ENCODE measurements around the gene TSPEAR.

TSPEAR gene

DNA sequence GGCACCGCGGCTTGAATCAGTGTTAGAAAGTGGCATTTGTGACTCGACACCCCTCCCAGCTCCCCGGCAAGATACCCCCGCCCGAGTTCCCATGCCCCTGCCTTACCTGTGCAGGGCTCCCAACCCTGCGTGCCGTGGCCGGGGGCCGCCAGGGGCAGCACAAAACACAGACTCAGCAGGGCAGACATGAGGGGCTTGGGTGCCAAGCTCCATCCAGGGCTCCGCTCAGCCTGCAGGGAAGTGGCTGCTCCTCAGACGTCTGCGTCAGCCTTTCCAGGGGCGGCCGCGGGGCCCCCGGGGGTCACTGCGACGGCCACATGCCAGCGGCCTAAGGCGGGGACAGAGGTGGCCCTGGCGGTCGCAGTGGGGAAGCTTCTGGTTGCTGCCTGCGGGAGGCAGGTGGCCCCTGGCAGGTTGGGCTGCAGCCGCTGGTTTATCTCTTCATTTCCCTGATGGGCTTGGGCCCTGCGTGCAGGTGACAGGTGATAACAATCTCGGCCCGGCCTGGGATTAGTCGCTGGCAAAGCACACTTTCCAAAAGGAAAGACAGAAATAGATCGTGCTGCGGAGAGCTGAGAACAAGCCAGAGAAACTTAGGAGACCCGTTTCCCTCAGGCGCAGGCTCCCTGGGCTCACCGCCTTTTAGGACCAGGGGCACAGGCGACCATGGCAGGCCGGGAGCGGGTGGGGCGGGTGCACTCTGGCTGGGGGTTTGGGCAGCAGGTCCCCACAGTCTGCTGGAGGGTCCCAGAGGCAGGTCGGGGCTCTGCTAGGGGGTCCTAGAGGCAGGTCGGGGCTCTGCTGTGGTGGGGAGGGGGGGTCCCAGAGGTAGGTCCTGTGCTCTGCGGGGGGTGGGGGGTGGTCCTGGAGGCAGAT is at the start of gene TSPEAR:
Gene TSPEAR, minus strand, starts transcription at position 246 of the 876 bp plus-strand sequence. Its CDS starts 58 bp downstream, at position 188.
- no peak for DNase-seq (ENCODE audit: low read depth in 2 of 2)

DNA sequence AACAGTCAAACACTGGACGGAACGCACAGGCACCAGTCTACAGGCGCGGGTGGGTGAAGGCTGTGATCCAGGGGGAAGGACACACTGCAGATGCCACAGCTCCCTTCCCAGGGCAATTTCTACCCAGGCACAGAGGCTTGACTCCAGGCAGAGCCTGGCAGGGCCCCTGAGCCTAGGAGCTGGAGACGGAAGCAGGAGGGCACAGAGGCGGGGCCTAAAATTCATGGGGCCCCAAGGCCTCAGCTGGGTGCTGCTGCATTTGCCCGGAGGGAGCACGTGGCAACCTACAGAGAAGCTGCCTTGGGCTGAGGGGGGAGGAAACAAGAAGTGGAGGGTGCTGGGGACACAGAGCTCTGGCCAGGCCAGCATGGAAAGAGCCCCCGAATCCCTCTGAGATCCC is 49.0 kb upstream of the TSPEAR start:
- DNase-seq (ENCODE audit: low read depth in 2 of 2): no peak

DNA sequence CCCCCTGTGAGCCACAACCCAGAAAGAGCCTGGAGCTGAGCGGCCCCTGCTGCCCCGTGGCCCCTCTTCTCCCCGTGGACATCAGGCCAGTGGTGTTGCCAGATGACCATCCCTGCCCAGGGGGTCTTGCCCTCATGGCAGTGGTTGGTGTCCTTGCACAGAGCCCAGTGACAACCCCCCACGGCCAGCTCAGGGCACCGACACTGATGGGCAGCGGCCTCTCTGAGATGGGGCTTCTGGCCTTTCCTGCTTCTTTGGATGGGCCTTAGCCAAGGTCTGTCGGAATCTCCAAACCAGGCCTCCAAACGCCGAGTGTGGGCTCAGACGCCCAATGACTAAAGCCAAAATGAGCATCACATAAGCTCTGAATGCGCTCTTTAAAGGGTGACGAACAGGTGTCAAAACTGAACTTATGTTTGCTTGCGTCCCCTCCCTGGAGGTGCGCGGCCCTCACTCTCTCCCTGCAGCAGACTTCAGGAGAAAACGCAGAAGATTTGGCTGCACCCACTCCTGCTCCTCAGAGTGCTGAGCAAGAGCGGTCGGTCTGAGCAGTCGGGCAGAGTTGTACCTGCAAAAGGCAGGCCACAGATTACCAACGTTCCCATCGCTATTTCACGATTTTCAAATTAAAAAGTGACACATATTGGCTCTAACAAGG is 48.4 kb upstream of the TSPEAR start:
- no peak for DNase-seq (ENCODE audit: low read depth in 2 of 2)

DNA sequence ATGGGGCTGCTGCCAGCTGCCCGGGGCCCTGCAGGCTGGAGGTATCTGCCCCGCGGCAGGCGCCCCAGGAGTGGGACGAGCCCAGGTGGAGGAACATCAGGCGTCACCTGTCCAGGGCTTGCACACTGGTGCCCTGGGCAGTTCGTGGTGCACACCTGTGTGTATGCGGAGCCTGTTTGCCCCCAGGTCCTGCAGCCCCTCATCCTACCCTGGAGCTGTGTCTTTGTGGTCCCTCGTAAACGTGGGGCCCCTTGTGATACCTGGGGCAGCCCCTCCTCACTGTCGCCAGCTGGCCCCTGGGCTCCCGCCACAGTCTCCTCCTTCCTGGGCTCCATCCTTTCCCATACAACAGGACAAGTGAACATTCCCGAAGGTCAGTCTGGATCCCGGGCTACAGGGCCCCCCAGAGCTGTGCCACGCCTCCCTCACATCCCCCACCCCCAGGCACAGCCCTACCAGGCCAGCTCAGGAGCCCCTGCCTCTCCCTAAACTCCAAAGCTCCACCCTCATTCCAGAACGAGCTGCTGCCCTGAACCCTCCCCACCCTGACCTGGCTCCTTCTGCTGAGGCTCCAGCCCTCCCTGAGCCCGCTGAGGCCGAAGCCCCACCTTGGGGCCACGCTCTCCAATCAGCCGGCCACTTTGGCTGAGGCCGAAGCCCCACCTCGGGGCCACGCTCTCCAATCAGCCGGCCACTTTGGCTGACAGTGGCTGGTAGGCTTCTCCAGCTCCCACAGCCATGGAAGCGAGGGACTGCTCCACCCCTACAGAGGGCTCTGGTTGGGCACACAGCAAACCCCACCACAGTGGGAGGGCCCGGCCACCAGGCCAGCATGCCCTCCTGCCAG is 47.6 kb upstream of the TSPEAR start:
- no peak for DNase-seq (ENCODE audit: low read depth in 2 of 2)

DNA sequence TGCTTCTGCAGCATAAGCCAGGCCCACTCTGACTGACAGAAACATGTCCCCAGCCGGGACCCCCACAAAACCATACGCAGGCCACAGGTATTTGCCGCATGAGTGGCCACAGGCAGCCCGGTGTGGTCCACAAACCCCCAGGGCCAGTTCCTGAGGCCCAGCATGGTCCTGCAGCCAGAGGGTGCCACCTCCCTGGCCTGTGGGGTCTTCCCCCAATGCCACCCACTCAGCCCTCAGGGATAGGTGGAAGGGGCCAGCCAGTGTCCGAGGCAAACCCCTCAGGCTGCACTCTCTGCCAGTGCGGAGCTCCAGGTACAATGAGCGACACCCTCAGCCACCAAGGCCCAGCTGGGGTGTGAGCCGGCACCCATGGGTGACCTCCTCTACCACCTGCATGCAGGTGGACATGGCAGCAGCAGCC is 46.8 kb upstream of the TSPEAR start:
- no peak for DNase-seq (ENCODE audit: low read depth in 2 of 2)

DNA sequence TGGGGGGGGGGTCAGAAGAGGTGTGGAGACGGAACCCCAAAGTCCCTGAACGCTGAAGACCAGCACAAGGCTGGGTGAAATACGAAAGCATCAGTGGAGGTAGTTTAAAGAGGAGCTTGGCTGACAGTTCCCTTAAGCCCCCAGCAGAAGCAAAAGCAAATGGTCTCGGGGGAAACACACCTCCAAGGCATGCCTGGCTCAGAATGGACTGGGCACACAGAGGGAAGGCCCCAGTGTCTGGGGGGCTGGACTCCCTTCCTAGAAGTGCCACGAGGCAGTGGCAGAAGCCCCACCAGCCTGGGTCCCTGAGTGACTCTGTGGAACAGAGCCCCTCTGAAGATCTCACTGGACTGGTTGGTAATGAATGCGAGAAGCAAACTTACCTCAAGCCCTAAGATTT is 46.4 kb upstream of the TSPEAR start:
- no peak for DNase-seq (ENCODE audit: low read depth in 2 of 2)

DNA sequence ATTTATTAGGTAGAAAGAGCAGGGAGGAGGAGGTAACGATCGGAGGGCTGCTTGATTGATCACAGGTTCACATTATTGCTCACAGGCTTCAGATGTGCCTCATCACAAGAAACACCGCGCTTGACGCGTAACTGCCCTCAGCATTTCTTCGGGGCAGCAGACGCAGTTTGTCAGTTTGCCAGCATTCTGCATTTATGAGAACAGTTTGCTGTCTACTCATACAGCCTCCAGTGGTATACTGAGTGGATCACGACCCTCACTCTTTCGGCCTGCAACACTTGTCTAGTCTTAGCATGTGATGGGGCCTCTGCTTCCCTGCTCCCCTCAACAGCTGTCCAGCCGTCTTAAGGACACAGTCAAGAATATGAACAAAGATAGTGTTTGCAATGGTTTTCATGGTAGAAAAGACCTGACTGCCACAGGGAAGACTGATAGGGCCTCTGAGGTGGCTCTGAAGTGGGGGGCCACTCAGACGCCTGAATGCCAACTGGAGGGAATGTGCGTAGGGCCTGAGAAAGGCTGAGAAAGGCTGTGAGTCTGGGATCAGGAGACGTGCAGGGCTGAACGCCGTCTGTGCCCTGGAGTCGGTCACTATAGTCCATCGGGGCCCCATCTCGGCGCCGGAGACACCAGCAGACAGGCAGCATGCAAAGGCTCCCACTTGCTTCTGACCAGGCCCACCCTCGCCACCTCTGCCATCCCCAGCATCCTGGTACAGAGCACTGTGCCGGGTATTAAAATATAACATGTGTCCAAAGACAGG is 45.2 kb upstream of the TSPEAR start:
- DNase-seq (ENCODE audit: low read depth in 2 of 2): no peak

DNA sequence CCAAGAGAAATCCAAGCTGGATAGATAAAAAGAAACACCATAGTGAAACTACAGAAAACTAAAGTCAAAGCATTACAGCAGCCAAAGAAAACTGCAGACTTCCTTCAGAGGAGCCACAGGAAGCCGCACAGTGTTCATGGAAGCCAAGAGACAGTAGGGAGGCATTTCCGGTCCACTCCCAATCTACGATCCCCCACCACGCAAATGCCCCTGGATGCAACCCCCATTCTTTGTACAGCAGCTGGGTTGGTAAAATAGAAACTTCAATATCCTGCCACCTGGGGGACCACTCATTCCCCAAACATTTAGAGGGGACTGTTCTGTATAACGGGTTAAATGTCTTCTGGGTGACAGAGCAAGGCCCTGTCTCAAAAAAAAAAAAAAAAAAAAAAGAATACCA is 43.9 kb upstream of the TSPEAR start:
- no peak for DNase-seq (ENCODE audit: low read depth in 2 of 2)

DNA sequence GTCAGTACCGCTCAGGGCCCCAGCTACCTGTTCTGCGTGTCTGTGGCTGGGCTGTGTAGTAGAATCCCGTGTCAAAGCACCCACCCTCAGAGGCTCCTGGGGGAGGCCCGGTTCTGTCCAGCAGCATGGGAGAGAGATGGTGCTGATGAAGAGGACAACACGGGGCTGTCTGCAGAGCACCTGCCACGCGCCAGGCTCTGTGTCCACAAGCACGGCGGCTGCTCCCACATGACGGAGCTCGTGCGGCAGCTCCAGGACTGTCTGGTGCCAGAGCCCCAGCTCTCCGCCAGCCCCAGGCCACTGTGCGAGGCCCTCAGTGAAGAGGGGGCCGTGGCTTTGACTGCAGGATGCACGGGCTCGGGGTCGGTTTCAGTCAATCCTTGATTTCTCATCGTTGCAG is 42.0 kb upstream of the TSPEAR start:
- no peak for DNase-seq (ENCODE audit: low read depth in 2 of 2)

DNA sequence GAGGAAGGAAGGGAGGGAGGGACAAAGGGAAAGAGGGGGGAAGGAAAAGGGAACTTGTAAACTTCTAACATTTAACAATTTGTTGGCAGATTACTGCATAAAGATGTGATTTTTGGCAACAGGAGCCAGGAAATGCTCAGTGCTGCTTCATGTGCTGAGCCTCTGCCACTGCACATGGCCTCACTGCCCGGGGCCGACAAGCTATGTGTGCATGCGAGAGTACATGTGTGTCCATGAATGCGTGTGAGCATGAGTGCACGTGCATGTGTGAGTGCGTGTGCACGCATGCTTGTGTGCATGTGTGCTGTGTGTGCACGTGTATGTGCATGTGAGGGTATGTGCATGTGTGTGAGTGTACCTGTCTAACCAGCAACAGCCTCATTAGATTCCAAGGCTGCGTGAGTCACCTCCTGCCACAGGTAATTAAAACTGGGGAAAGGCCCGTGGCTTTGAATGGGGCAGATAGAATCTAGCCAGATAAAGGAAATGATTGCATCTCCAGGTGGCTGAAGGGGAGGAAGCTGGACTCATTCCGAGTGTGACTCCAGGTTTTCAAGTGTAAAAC is 41.4 kb upstream of the TSPEAR start:
- DNase-seq (ENCODE audit: low read depth in 2 of 2): no peak

DNA sequence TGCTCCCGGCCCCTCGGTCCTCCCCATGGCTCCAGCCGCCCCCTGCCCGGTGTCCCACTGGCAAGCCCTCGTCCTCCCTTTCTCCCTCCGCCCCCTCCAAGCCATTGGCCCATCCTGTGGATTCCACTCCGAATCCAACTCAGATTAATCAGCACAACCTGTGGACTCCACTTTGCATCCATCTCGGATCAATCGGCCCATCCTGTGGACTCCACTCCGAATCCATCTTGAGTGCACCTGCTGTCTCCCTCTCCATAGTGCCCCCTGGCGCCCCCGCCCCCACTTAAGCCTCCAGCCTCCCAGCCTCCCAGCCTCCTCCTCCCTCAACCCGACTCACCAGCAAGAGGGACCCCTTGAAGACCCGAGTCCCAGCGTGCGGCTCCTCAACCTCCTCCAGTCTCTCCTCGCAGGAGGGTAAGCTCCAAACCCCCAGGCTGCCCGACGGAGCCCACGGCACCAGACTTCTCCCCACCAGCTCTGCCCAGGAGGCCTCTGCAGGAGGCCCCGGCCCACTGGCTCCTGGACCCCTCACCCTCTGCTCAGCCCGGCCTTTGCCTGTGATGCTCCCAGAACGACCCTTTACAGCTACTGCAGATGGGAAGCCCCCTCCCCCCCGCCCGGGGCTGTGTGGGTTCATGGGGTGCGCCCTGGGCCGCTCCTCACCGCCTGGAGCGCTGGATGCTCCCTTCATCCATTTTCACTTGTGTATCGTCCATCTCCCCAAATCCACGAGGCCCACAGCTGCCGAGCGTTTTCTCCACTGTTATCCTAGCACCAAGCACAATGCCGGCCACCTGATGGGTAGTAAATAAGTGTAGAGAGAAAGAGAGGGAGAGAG is 40.6 kb upstream of the TSPEAR start:
- DNase-seq (ENCODE audit: low read depth in 2 of 2): no peak

DNA sequence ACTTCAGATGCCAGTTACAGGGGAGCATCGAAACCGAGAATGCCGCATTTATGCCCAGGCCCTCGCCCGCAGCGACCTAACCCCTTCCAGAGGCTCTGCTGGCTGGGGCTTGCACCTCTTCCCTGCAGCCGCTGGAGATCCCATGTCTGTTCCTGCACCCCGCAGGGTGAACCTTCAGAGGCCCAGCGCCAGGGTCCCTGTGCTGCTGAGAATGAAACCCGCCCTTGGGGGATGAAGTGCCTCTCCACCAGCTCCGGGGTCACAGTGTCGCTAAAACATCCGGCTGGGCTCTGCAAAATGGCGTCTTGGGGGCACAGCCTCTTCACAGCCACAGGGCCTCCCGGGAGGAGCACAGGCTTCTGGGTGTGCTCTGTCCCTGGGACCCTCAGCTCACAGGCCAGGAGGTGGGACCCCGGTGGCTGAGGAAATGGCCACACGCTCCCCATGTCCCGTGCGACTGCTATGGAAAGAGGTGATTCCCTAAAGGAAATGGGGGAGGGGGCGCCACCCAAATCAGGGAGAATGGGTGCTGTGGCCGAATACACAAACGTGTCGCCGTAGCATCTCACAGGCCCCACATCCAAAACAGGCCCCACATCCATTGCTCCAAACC is 39.9 kb upstream of the TSPEAR start:
- no peak for DNase-seq (ENCODE audit: low read depth in 2 of 2)

DNA sequence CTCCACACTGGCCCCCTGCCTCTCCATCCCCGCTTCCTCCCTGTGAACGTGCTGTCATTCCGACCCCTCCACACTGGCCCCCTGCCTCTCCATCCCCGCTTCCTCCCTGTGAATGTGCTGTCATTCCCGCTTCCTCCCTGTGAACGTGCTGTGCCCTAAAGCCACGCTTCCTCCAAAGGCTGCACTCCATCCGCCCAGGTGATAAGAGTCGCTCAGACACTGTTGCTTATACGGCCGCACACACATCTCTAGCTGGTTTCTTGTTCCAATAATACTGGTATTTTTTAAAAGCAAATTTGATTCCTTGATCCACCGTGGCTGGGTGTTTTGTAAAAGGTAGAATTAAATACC is 39.3 kb upstream of the TSPEAR start:
- no peak for DNase-seq (ENCODE audit: low read depth in 2 of 2)

DNA sequence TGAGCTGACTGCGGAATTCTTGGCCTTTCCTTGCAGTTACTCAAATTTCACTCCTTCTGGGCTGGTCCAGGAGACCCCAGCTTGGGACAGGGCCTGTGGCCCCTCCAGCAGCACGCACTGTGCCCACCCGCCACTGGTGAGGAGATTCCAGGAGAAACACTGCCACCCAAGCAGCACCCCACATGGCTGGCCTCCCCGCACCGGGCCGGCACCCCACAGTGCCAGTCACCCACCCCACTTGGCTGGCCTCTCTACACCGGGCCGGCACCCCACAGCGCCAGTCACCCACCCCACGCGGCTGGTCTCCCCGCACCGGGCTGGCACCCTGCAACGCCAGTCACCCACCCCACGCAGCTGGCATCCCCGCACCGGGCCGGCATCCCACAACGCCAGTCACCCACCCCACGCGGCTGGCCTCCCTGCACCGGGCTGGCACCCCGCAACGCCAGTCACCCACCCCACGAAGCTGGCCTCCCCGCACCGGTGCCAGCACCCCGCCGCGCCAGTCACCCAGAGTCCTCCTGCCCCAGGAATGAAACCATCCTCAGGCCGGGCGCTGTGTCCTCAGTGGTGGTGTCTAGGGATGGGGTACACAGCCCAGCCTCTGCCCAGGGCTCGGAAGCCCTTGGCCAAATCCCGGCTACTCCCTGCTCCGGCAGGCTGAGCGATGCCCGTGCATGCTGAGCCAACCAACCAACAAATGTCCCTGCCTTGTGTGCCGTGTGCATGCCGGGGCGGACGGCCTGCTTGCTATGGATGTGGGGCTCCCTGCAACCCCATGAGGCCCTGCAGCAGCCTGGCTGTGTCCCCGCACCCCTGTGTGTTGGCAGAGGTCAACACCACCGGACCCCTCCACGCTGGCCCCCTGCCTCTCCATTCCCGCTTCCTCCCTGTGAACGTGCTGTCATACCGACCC is 38.6 kb upstream of the TSPEAR start:
- DNase-seq (ENCODE audit: low read depth in 2 of 2): no peak

DNA sequence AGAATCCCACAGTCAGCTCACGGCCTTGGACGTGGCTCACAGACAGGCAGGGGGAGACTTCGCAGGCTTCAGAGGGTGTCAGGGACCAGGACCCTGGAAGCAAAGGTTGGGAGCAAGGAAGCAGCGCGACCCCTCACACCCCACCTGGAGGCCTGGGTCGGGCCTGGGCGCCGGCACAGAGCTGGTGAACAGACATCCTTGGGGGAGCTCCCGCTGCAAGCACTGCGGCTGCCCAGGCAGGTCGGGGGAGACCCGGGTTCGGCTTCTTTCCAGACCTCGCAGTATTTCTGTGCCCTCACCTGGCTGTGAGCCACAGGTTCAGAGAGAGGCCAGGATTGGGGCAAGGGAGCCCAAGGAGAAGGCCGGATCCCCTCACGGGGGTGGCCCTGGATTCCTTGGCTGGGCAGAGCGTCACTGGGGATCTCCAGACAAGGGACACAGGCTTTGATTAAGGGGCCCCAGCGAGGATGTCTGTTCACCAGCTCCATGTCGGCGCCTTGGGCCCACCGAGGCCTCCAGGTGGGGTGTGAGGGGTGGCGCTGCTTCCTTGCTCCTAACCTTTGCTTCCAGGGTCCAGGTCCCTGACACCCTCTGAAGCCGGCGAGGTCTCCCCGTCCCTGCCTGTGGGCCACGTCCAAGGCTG is 37.9 kb upstream of the TSPEAR start:
- DNase-seq (ENCODE audit: low read depth in 2 of 2): no peak

DNA sequence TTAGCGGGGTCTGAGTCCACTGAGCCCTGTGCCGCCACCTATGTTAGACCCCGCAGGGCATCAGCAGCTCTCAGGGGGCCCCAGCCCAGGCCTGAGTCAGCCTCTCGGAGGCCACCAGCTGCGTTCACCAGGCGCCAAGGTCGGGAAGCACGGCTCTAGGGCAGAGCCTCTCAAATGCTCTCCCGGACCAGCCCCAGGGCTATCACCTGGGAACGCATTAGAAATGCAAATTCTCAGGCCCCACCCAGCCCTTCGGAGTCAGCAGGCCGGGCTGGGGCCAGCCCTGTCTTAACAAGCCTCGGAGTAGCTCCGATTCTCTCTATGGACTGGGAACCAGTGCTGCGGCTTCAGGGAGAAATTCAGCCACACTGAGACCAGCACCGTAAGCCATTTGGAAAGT is 37.2 kb upstream of the TSPEAR start:
- DNase-seq (ENCODE audit: low read depth in 2 of 2): no peak

DNA sequence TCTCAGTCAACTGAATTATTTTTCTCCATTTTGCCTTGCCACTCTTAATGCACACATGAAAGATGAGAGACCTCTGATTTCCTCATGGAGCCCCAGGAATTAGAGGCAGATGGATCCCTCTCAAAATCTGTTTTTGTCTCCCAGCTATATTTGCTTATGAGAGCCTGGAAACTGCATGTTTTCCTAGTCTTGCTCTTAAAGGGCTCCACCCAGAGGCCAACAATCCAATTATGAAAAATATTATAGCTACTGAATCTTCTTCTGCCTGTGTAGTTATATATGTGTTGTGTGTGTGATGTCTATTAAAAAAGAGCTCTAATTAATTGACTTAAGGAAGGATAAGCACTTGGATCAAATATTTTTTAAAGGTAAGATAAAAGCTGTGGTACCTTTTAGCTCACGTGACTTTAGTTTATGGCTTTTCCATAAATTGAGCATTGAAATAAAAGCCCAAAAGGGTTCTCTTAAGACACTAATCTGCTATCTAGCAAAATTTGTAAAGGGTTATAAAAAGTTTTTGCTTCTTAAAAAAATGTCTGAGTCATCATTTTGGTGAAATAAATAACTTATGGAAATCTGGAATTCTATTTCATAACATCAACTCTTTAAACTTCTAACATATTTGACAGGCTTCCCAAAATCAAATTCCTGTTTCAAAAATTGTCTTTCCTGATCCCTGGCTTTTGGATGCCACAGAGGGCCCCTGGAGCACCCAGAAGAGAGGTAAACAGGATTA is 31.2 kb upstream of the TSPEAR start:
- DNase-seq (ENCODE audit: low read depth in 2 of 2): no peak

DNA sequence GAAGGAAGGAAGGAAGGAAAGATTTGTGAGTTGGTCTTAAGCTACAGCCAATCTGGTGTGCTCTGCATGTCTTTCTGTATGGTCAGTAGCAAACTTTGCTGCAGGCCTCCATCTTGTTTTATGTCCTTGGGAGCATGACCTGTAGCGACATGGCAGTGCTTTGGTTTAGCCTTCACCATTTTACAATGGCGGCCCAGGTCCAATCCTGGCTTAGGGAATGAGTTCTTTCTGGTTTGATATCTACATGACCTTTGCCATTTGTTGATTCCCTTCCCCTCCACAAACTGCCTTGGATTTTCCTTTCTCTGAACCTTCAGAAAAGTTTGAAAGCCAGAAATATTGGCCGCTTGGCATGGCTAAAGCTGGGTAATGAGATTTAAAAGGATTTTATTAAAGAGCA is 30.5 kb upstream of the TSPEAR start:
- DNase-seq (ENCODE audit: low read depth in 2 of 2): no peak
